IMR-90 (cell line): ENCODE results near the gene APC2. TPM values are rescaled to one million over a fixed set of nuclear protein-coding genes. Genes with fewer than 3 reads are reported as not detected.
A peak's percentile ranks its signal among the peaks of the same experiment; 100 is the strongest.

Experiments used
- ATAC-seq: fragments of 200-7000 bp; cut with Tn5 transposase; 2 replicates; pipeline ENCODE4 v1.9.1; 2020; ENCODE audit warnings: low read depth, mild to moderate bottlenecking, moderate library complexity
- BruUV-seq: library from RNA; stranded (reverse); fragments of 400-500 nt; replicated peaks from 2 replicates; lab custom pipeline; 2021; lab: Mats Ljungman, UMichigan
- CTCF ChIA-PET: fragments of 300-600 bp; formaldehyde crosslinking; extraction: SDS; loops from one replicate; lab custom pipeline; 2021; ENCODE audit warnings: antibody characterized with exemption; lab: Yijun Ruan, JAX
- POLR2A ChIA-PET: fragments of 300-600 bp; sonication (Branson Sonifier 250); formaldehyde crosslinking; loops from one replicate; lab custom pipeline; 2022; ENCODE audit warnings: antibody characterized with exemption; ENCODE audit not compliant: unreplicated experiment; lab: Charles Lee
- DNase-seq: peaks from one replicate; pipeline ENCODE4 v3.0.0; 2013
- H2AFZ ChIP-seq: replicated peaks from 2 replicates; pipeline ENCODE3; 2013; ENCODE audit warnings: low read length, mild to moderate bottlenecking; ENCODE audit not compliant: poor library complexity
- H2AK5ac ChIP-seq: 2 replicates; pipeline ENCODE4 v1.6.1; 2013; ENCODE audit warnings: low read depth, low read length, inconsistent platforms
- H2AK9ac ChIP-seq: replicated peaks from 2 replicates; pipeline ENCODE3; 2013; ENCODE audit warnings: mild to moderate bottlenecking, low read depth, low read length, moderate library complexity; ENCODE audit not compliant: poor library complexity
- H2BK120ac ChIP-seq: 2 replicates; pipeline ENCODE4 v1.6.1; 2013; ENCODE audit warnings: low read depth, low read length, inconsistent platforms
- H2BK15ac ChIP-seq: 3 replicates; pipeline ENCODE4 v1.6.1; 2013; ENCODE audit warnings: low read depth, low read length, inconsistent platforms
- H2BK20ac ChIP-seq: 2 replicates; pipeline ENCODE4 v1.6.1; 2013; ENCODE audit warnings: low read depth, mild to moderate bottlenecking, inconsistent platforms, low read length, moderate library complexity
- H2BK5ac ChIP-seq: 2 replicates; pipeline ENCODE4 v1.6.1; 2013; ENCODE audit warnings: mild to moderate bottlenecking, low read depth, low read length, inconsistent platforms; ENCODE audit not compliant: poor library complexity, severe bottlenecking
- H3K14ac ChIP-seq: replicated peaks from 2 replicates; pipeline ENCODE4 v1.6.1; 2013; ENCODE audit warnings: low read depth, low read length, inconsistent platforms
- H3K18ac ChIP-seq: 2 replicates; pipeline ENCODE4 v1.6.1; 2013; ENCODE audit warnings: low read depth, low read length, control low read depth
- H3K23ac ChIP-seq: 2 replicates; pipeline ENCODE4 v1.6.1; 2013; ENCODE audit warnings: low read depth, low read length, inconsistent platforms
- H3K27ac ChIP-seq: 2 replicates; pipeline ENCODE4 v1.5.1; 2013; ENCODE audit warnings: mild to moderate bottlenecking, control low read depth, low read length; ENCODE audit not compliant: insufficient read depth
- H3K27me3 ChIP-seq: 2 replicates; pipeline ENCODE4 v1.6.1; 2013; ENCODE audit warnings: low read length; ENCODE audit not compliant: control insufficient read depth, insufficient read depth
- H3K36me3 ChIP-seq: 2 replicates; pipeline ENCODE4 v1.6.1; 2013; ENCODE audit warnings: low read length, mixed read lengths; ENCODE audit not compliant: control insufficient read depth, insufficient read depth
- H3K4ac ChIP-seq: 2 replicates; pipeline ENCODE4 v1.6.1; 2013; ENCODE audit warnings: low read depth, low read length, inconsistent platforms
- H3K4me1 ChIP-seq: 2 replicates; pipeline ENCODE4 v1.6.1; 2013; ENCODE audit warnings: low read length, mixed read lengths; ENCODE audit not compliant: control insufficient read depth, insufficient read depth
- H3K4me2 ChIP-seq: 2 replicates; pipeline ENCODE4 v1.6.1; 2013; ENCODE audit warnings: low read depth, mild to moderate bottlenecking, control low read depth, low read length, moderate library complexity
- H3K4me3 ChIP-seq: 2 replicates; pipeline ENCODE4 v1.5.1; 2013; ENCODE audit warnings: low read depth, mild to moderate bottlenecking, control low read depth, low read length, moderate library complexity; ENCODE audit not compliant: insufficient read depth
- H3K56ac ChIP-seq: 2 replicates; pipeline ENCODE4 v1.6.1; 2013; ENCODE audit warnings: low read length, inconsistent platforms; ENCODE audit not compliant: insufficient read depth; ENCODE audit errors: extremely low read depth
- H3K79me1 ChIP-seq, 2 experiments: 2 replicates each; pipeline ENCODE4 v1.6.1; 2013; ENCODE audit warnings: low read length in 2 of 2, inconsistent platforms in 1 of 2, low read depth in 1 of 2
- H3K9ac ChIP-seq: 2 replicates; pipeline ENCODE4 v1.6.1; 2013; ENCODE audit warnings: low read depth, low read length, control low read depth
- H3K9me1 ChIP-seq: 2 replicates; pipeline ENCODE4 v1.6.1; 2013; ENCODE audit warnings: low read length, inconsistent platforms; ENCODE audit not compliant: insufficient read depth
- H3K9me3 ChIP-seq: 2 replicates; pipeline ENCODE4 v1.6.1; 2013; ENCODE audit warnings: low read length; ENCODE audit not compliant: control insufficient read depth, insufficient read depth
- H4K20me1 ChIP-seq: 2 replicates; pipeline ENCODE4 v1.6.1; 2013; ENCODE audit warnings: low read length, inconsistent platforms; ENCODE audit not compliant: insufficient read depth
- H4K5ac ChIP-seq: 2 replicates; pipeline ENCODE4 v1.6.1; 2013; ENCODE audit warnings: mild to moderate bottlenecking, low read depth, low read length, control low read depth
- H4K8ac ChIP-seq, 2 experiments: 2 replicates each; pipeline ENCODE4 v1.6.1; 2013; ENCODE audit warnings: low read depth in 2 of 2, low read length in 2 of 2, control low read depth in 1 of 2, inconsistent platforms in 1 of 2
- H4K91ac ChIP-seq: 2 replicates; pipeline ENCODE4 v1.6.1; 2013; ENCODE audit warnings: low read depth, low read length, inconsistent platforms; ENCODE audit not compliant: insufficient read depth
- BHLHE40 ChIP-seq: fragments of 150-350 bp; IDR thresholded peaks from 2 replicates; pipeline ENCODE4 v1.6.1; 2016; ENCODE audit warnings: mild to moderate bottlenecking, low read depth, low read length
- CEBPB ChIP-seq: IDR thresholded peaks from 2 replicates; pipeline ENCODE4 v1.6.1; 2012; ENCODE audit warnings: low read depth, low read length, improper control_type of control experiment
- FOS ChIP-seq: fragments of 150-350 bp; IDR thresholded peaks from 2 replicates; pipeline ENCODE4 v1.6.1; 2016; ENCODE audit warnings: low read depth, low read length
- MAFK ChIP-seq: IDR thresholded peaks from 2 replicates; pipeline ENCODE4 v1.6.1; 2012; ENCODE audit warnings: low read depth, low read length, improper control_type of control experiment
- MAZ ChIP-seq: IDR thresholded peaks from 2 replicates; pipeline ENCODE4 v1.6.1; 2012; ENCODE audit warnings: low read depth, mild to moderate bottlenecking, low read length, improper control_type of control experiment, moderate library complexity, borderline replicate concordance
- MXI1 ChIP-seq: IDR thresholded peaks from 2 replicates; pipeline ENCODE4 v1.6.1; 2012; ENCODE audit warnings: low read depth, mild to moderate bottlenecking, low read length, moderate library complexity, borderline replicate concordance
- SMC3 ChIP-seq: fragments of 150-350 bp; IDR thresholded peaks from 2 replicates; pipeline ENCODE4 v1.6.1; 2016; ENCODE audit warnings: low read depth, mild to moderate bottlenecking, antibody characterized with exemption, low read length, moderate library complexity
- USF2 ChIP-seq: fragments of 150-350 bp; IDR thresholded peaks from 2 replicates; pipeline ENCODE4 v1.6.1; 2017; ENCODE audit warnings: mild to moderate bottlenecking, antibody characterized with exemption, low read length, low read depth
- WGBS, 2 experiments: methylation state at CpG; one replicate each; pipeline versions ENCODE4 v1.1.5 to v1.1.7; 2013; ENCODE audit warnings: missing lambda C conversion rate in 2 of 2; ENCODE audit not compliant: insufficient read length in 1 of 2; ENCODE audit errors: extremely low coverage in 2 of 2; 5-methylcytosine and 5-hydroxymethylcytosine counted together
- dilution Hi-C: fragments of 300-500 bp; cut with HindIII; formaldehyde crosslinking; loops from one replicate; pipeline ENCODE4 v1.14.3; 2018; ENCODE audit warnings: low sequenced_read_pairs; ENCODE audit not compliant: unreplicated experiment
- in situ Hi-C: fragments of 300-500 bp; cut with MboI; formaldehyde crosslinking; loops from 3 replicates; pipeline ENCODE4 v1.14.3; 2019; ENCODE audit warnings: low sequenced_read_pairs, inconsistent platforms, mixed read lengths
- intact Hi-C: fragments of 100-400 bp; cut with micrococcal nuclease; formaldehyde crosslinking; loops from 2 replicates; pipeline ENCODE4 v1.10.0; 2022
- polyA plus RNA-seq, 3 experiments: library from polyadenylated mRNA; depleted of rRNA; stranded (reverse); fragments of >200 nt; gene quantifications; 2 replicates each; pipeline ENCODE4 v1.2.3, GENCODE V29; 2012; ENCODE audit warnings: low replicate concordance in 1 of 3
- total RNA-seq: library from RNA; depleted of rRNA; stranded (reverse); fragments of >200 nt; gene quantifications from 2 replicates; pipeline ENCODE4 v1.2.3, GENCODE V29; 2012
- TF ChIP-seq, protein P1 (sequence below): conservative IDR thresholded peaks from 2 replicates; pipeline ENCODE4 v1.5.1; 2012; ENCODE audit warnings: mild to moderate bottlenecking, low read depth, low read length, improper control_type of control experiment
- TF ChIP-seq, protein P2 (sequence below): fragments of 150-350 bp; IDR thresholded peaks from 2 replicates; pipeline ENCODE4 v1.6.1; 2016; ENCODE audit warnings: low read depth, mild to moderate bottlenecking, low read length, moderate library complexity, borderline replicate concordance

The APC2 gene
- total and polyA plus RNA-seq, 2 of the 4 experiments (the other 2 are of a cell fraction), result 0.36 to 0.41 TPM

DNA sequence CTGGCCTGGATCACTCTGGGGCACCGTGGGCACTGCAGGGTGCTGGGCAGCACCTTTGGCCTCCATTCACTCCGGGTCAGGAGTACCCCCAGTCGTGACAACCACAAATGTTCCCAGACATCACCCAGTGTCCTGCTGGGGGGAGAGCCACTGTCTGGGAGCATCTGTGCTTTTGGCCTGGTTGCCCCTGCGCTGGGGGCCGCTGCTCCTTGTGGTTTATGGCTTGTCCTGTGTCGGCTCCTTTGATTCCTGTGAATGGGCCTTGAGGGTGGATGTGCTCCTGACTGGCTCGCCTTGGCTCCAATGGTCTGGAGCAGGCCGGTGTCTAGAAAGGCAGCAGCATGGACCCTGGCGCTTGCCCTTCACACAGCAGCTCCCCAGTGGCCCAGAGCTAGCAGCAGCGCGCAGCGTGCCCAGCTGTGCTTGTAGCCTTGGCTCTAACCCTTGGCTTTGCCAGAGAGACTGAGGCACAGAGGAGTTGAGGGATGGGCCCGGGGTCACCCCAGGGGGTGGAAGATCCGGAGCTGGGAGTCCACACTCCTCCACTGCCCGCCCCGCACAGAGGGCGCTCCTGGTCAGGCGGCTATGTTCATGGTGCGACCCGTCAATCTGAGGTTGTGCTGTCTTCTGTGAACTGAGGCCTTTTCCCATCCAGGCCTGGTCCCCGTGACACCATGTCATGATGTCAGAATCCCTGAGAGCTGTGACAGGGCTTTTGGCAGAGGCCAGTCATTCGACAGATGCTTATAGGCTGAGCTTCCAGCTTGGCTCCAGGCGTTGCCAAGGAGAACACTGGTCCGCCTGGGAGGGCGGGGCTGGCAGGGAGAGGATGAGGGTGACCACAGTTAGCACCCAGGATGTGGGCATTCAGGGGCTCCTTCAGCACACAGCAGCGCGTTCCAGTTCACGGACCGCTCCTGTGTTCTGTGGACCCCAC is 38.4 kb upstream of the APC2 start:
- H3K79me1 ChIP-seq, result peaks cover 0 to 54% of the 10 kb centered on the region in 2 experiments; a peak in 2 of 4 replicates
- no peak overlapping the region for H3K18ac ChIP-seq
- no peak overlapping the region for H4K5ac ChIP-seq
- POLR2A ChIA-PET, result interaction anchor here (0.6 kb wide), 1 partner anchor 146 kb away, joined by 4 read pairs; no protein-coding TSS in a partner anchor
- peak overlapping the region; percentile 46; the same call in 1 of the 2 replicates for H3K23ac ChIP-seq
- peaks cover 18% of the 10 kb centered on the region for H3K9me1 ChIP-seq
- no peak overlapping the region for H3K14ac ChIP-seq
- H3K36me3 ChIP-seq, result peaks cover 16% of the 10 kb centered on the region; the same call in 1 of the 2 replicates
- intact Hi-C loops, result no loop called here
- H4K8ac ChIP-seq, result no peak overlapping the region
- ATAC-seq (no peak), DNase-seq (peak; percentile 54)
- no peak overlapping the region; the same call in 1 of the 2 replicates for H3K4me2 ChIP-seq
- H4K91ac ChIP-seq, result no peak overlapping the region
- H3K27ac ChIP-seq, result no peak overlapping the region
- no peak overlapping the region for H2BK120ac ChIP-seq
- H3K4ac ChIP-seq, result no peak overlapping the region
- dilution Hi-C loops, result no loop called here
- CTCF ChIA-PET, result no interaction called here
- peak overlapping the region; percentile 7; the same call in 1 of the 2 replicates for H2AK5ac ChIP-seq
- H3K27me3 ChIP-seq, result no peaks in the 10 kb centered on the region
- no peak overlapping the region for H2BK5ac ChIP-seq
- no peak overlapping the region for H2AFZ ChIP-seq
- TF ChIP-seq CEBPB (no peak), USF2 (no peak), FOS (no peak), MAFK (no peak), BHLHE40 (no peak), SMC3 (no peak), MXI1 (no peak), MAZ (no peak)
- TF ChIP-seq, protein P1, sequence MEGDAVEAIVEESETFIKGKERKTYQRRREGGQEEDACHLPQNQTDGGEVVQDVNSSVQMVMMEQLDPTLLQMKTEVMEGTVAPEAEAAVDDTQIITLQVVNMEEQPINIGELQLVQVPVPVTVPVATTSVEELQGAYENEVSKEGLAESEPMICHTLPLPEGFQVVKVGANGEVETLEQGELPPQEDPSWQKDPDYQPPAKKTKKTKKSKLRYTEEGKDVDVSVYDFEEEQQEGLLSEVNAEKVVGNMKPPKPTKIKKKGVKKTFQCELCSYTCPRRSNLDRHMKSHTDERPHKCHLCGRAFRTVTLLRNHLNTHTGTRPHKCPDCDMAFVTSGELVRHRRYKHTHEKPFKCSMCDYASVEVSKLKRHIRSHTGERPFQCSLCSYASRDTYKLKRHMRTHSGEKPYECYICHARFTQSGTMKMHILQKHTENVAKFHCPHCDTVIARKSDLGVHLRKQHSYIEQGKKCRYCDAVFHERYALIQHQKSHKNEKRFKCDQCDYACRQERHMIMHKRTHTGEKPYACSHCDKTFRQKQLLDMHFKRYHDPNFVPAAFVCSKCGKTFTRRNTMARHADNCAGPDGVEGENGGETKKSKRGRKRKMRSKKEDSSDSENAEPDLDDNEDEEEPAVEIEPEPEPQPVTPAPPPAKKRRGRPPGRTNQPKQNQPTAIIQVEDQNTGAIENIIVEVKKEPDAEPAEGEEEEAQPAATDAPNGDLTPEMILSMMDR, result no peak
- TF ChIP-seq, protein P2, sequence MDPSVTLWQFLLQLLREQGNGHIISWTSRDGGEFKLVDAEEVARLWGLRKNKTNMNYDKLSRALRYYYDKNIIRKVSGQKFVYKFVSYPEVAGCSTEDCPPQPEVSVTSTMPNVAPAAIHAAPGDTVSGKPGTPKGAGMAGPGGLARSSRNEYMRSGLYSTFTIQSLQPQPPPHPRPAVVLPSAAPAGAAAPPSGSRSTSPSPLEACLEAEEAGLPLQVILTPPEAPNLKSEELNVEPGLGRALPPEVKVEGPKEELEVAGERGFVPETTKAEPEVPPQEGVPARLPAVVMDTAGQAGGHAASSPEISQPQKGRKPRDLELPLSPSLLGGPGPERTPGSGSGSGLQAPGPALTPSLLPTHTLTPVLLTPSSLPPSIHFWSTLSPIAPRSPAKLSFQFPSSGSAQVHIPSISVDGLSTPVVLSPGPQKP, result no peak
- no peak overlapping the region for H2BK20ac ChIP-seq
- in situ Hi-C loops, result no loop called here
- no peak overlapping the region for H3K4me3 ChIP-seq
- no peak overlapping the region for H2AK9ac ChIP-seq
- H4K20me1 ChIP-seq, result peaks cover 84% of the 10 kb centered on the region
- H2BK15ac ChIP-seq, result no peak overlapping the region
- WGBS, 2 experiments, result 89% methylated on average over 15 of the region's 29 CpGs; no CpG with 5 or more reads in 1 of the 2 experiments
- no peaks in the 10 kb centered on the region for H3K9me3 ChIP-seq
- H3K4me1 ChIP-seq, result peaks cover 38% of the 10 kb centered on the region
- H3K56ac ChIP-seq, result no peak overlapping the region
- no TSS peak for BruUV-seq
- no peak overlapping the region for H3K9ac ChIP-seq
